H1 (cell line): ENCODE data around the gene TK1. TPM values are rescaled to one million over a fixed set of nuclear protein-coding genes. Genes with fewer than 3 reads are reported as not detected.

Experiments
- HDAC2 ChIP-seq, 2 experiments: fragments of 300-600 bp in 1 of 2; sonication (generic) in 1 of 2; IDR thresholded peaks; 2 replicates each; pipeline ENCODE4 v1.6.1; 2011 to 2012; ENCODE audit warnings: low read depth in 2 of 2, low read length in 2 of 2, mild to moderate bottlenecking in 2 of 2, moderate library complexity in 2 of 2, borderline replicate concordance in 1 of 2, inconsistent platforms in 1 of 2
- SP4 ChIP-seq: IDR thresholded peaks from 2 replicates; pipeline ENCODE4 v1.6.1; 2012; ENCODE audit warnings: low read length, inconsistent platforms
- polyA plus RNA-seq, 7 experiments: library from polyadenylated mRNA; depleted of rRNA in 3 of 7; stranded (reverse) in 5 of 7; unstranded in 2 of 7; fragments of >200 nt in 5 of 7; fragments of 200-250 nt in 2 of 7; gene quantifications; 1 replicate in 5 of 7; 2 replicates in 1 of 7; 4 replicates in 1 of 7; pipeline versions ENCODE4 v1.2.1 to v1.2.3, GENCODE V29; 2011 to 2013; ENCODE audit warnings: missing spikeins in 2 of 7, mixed read lengths in 2 of 7
- total RNA-seq: library from RNA; stranded (reverse); fragmentation: NEBNext Ultra II Directional; extraction: Animal tissue kit (Norgen Biotek cat#: 25700); gene quantifications from 2 replicates; pipeline ENCODE4 v1.2.1, GENCODE V29; 2021

Gene TK1
- total and polyA plus RNA-seq, 2 of the 8 experiments (the other 6 are each of a cell fraction or from before 2014, with no cell fraction given) = 66.9 to 147 TPM

DNA sequence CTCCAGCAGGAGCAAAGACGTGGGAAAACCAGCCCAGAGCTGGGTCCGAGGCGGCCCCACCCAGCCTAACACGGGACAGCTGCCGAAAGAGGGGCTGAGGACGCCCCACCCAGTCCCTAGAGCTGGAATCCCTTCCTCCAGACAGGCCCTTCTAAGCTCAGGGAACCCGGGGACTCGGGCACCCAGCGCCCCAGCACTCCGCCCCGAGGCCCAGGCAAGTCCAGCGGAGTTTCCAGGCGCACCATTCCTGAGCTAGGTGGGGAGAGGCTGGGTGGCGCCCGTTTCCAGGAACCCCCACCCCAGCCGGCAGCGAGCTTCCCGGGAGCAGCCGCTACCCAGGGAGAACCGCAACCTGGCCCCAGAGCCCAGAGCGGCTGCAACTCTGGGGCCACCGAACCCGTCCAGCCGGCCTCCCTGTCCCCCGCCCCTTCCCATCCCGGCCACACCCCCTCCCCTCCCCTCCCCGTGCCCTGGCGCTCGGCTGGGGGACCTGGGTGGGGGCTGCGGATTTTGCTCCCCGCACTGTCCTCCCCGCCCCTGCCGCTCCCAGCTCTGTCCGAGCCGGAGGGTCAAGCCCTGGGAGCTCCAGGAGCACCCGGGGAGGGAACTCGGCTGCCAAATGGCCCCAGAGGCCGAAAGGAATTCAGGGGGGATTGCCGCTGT is 58.8 kb downstream of the TK1 start (continued):
- TF ChIP-seq HDAC2 (IDR thresholded peaks at IDR 0.05; ENCODE audit: borderline replicate concordance in 1 of 2, low read depth in 2 of 2, low read length in 2 of 2) (0 out of 4 replicates have a peak, but pooled peaks of 1 of the 2 experiments have one; percentile 25), SP4 (no peak)
